Astrocyte (in vitro differentiated cells and primary cell): ENCODE measurements around the gene PIK3R2. TPM values are rescaled to one million over a fixed set of nuclear protein-coding genes. Genes with fewer than 3 reads are reported as not detected.

Experiments
- DNase-seq: peaks from one replicate; pipeline ENCODE4 v3.0.0-alpha.2; 2010; ENCODE audit warnings: low read depth
- FAIRE-seq: peaks from 2 replicates; lab custom pipeline; 2011; peaks lifted over from hg19 to GRCh38; lab: Jason Lieb, UNC
- H2AFZ ChIP-seq: 2 replicates; pipeline ENCODE4 v1.6.0; 2012; ENCODE audit warnings: low read depth, low read length, inconsistent platforms
- H3K27ac ChIP-seq: 2 replicates; pipeline ENCODE4 v1.5.1; 2011; ENCODE audit warnings: low read depth, low read length, inconsistent platforms
- H3K27me3 ChIP-seq: 2 replicates; pipeline ENCODE4 v1.6.0; 2011; ENCODE audit warnings: low read length, inconsistent platforms; ENCODE audit not compliant: insufficient read depth
- H3K36me3 ChIP-seq: 2 replicates; pipeline ENCODE4 v1.5.1; 2011; ENCODE audit warnings: low read length, inconsistent platforms; ENCODE audit not compliant: insufficient read depth
- H3K4me1 ChIP-seq: 2 replicates; pipeline ENCODE4 v1.5.1; 2011; ENCODE audit warnings: low read length, inconsistent platforms; ENCODE audit not compliant: insufficient read depth
- H3K4me2 ChIP-seq: 2 replicates; pipeline ENCODE4 v1.6.0; 2012; ENCODE audit warnings: low read length, inconsistent platforms
- H3K4me3 ChIP-seq: 2 replicates; pipeline ENCODE4 v1.5.1; 2011; ENCODE audit warnings: low read depth, mild to moderate bottlenecking, low read length, inconsistent platforms; ENCODE audit not compliant: insufficient read depth
- H3K79me2 ChIP-seq: 2 replicates; pipeline ENCODE4 v1.6.0; 2012; ENCODE audit warnings: mild to moderate bottlenecking, low read length, inconsistent platforms; ENCODE audit not compliant: insufficient read depth
- H3K9ac ChIP-seq: 2 replicates; pipeline ENCODE4 v1.6.0; 2012; ENCODE audit warnings: mild to moderate bottlenecking, low read length, inconsistent platforms
- H3K9me3 ChIP-seq: 2 replicates; pipeline ENCODE4 v1.5.1; 2012; ENCODE audit warnings: low read depth, mild to moderate bottlenecking, low read length, inconsistent platforms; ENCODE audit not compliant: insufficient read depth
- H4K20me1 ChIP-seq: 2 replicates; pipeline ENCODE4 v1.6.0; 2012; ENCODE audit warnings: low read length, inconsistent platforms; ENCODE audit not compliant: insufficient read depth
- H3K27ac Mint-ChIP-seq: one replicate; pipeline ENCODE4 v1.8.0; 2021; ENCODE audit warnings: mild to moderate bottlenecking, mixed read lengths; ENCODE audit not compliant: unreplicated experiment
- H3K27me3 Mint-ChIP-seq: one replicate; pipeline ENCODE4 v1.8.0; 2021; ENCODE audit warnings: low read depth, mixed read lengths; ENCODE audit not compliant: unreplicated experiment
- H3K36me3 Mint-ChIP-seq: one replicate; pipeline ENCODE4 v1.8.0; 2021; ENCODE audit warnings: low read depth, mixed read lengths; ENCODE audit not compliant: unreplicated experiment
- H3K4me1 Mint-ChIP-seq: one replicate; pipeline ENCODE4 v1.8.0; 2021; ENCODE audit warnings: low read depth, mixed read lengths; ENCODE audit not compliant: unreplicated experiment
- H3K4me3 Mint-ChIP-seq: one replicate; pipeline ENCODE4 v1.8.0; 2021; ENCODE audit warnings: mild to moderate bottlenecking, moderate library complexity, mixed read lengths; ENCODE audit not compliant: unreplicated experiment
- H3K9me3 Mint-ChIP-seq: one replicate; pipeline ENCODE4 v1.8.0; 2021; ENCODE audit warnings: mild to moderate bottlenecking, mixed read lengths; ENCODE audit not compliant: unreplicated experiment
- CTCF ChIP-seq: IDR thresholded peaks from 2 replicates; pipeline ENCODE4 v1.5.1; 2011; ENCODE audit warnings: low read depth, mild to moderate bottlenecking, inconsistent platforms, low read length, moderate library complexity; ENCODE audit not compliant: insufficient read depth
- EZH2 ChIP-seq: IDR thresholded peaks from 2 replicates; pipeline ENCODE4 v1.6.1; 2012; ENCODE audit warnings: mild to moderate bottlenecking, low read length, inconsistent platforms; ENCODE audit not compliant: insufficient read depth
- total RNA-seq: library from RNA; stranded (reverse); gene quantifications from 2 replicates; pipeline ENCODE4 v1.2.1, GENCODE V29; 2021

The PIK3R2 gene
- total RNA-seq, 1 donor from 2014 or later: 58.4 TPM

GRCh38 chr19:18185538-18185937, 32.6 kb downstream of the PIK3R2 start:
- DNase-seq: no peak
- no peak overlapping the region for H3K4me3 Mint-ChIP-seq
- Histone ChIP-seq H3K4me1 (no peaks in the 10 kb centered on the region), H4K20me1 (no peaks in the 10 kb centered on the region), H3K36me3 (no peaks in the 10 kb centered on the region), H3K9ac (no peak overlapping the region), H3K9me3 (no peaks in the 10 kb centered on the region), H3K79me2 (no peaks in the 10 kb centered on the region), H2AFZ (no peak overlapping the region), H3K27ac (no peak overlapping the region), H3K4me2 (no peak overlapping the region), H3K27me3 (no peaks in the 10 kb centered on the region), H3K4me3 (no peak overlapping the region)
- no peaks in the 10 kb centered on the region for H3K4me1 Mint-ChIP-seq
- no peak for FAIRE-seq
- H3K27me3 Mint-ChIP-seq: no peaks in the 10 kb centered on the region
- no peaks in the 10 kb centered on the region for H3K9me3 Mint-ChIP-seq
- no peak overlapping the region for H3K27ac Mint-ChIP-seq
- H3K36me3 Mint-ChIP-seq: no peaks in the 10 kb centered on the region
- TF ChIP-seq EZH2 (no peak), CTCF (no peak)

- Histone ChIP-seq H3K4me1 (peaks cover 9% of the 10 kb centered on the region), H3K27me3 (no peaks in the 10 kb centered on the region), H3K4me2 (no peak overlapping the region), H3K27ac (no peak overlapping the region), H3K4me3 (no peak overlapping the region), H4K20me1 (no peaks in the 10 kb centered on the region), H3K9ac (no peak overlapping the region), H2AFZ (no peak overlapping the region), H3K79me2 (peaks cover 7% of the 10 kb centered on the region), H3K36me3 (no peaks in the 10 kb centered on the region), H3K9me3 (no peaks in the 10 kb centered on the region)
- Mint-ChIP-seq H3K27ac (no peak overlapping the region), H3K9me3 (no peaks in the 10 kb centered on the region), H3K36me3 (no peaks in the 10 kb centered on the region), H3K4me1 (peaks cover 3% of the 10 kb centered on the region), H3K4me3 (no peak overlapping the region), H3K27me3 (no peaks in the 10 kb centered on the region)
- FAIRE-seq (no peak), DNase-seq (no peak)
- no peak for TF ChIP-seq CTCF
- TF ChIP-seq EZH2: no peak
Observed at GRCh38 chr19:18190278-18190677, 37.3 kb downstream of the PIK3R2 start.

GRCh38 chr19:18191640-18192062, 38.7 kb downstream of the PIK3R2 start:
- FAIRE-seq (peak; percentile 20), DNase-seq (no peak)
- Histone ChIP-seq H3K27me3 (no peaks in the 10 kb centered on the region), H3K27ac (peak overlapping the region; percentile 75), H4K20me1 (peaks cover 6% of the 10 kb centered on the region), H3K36me3 (no peaks in the 10 kb centered on the region), H3K4me3 (peak overlapping the region; percentile 71), H3K79me2 (peaks cover 7% of the 10 kb centered on the region), H2AFZ (peak overlapping the region; percentile 54), H3K4me2 (peak overlapping the region; percentile 89), H3K9me3 (no peaks in the 10 kb centered on the region), H3K9ac (peak overlapping the region; percentile 84), H3K4me1 (peaks cover 9% of the 10 kb centered on the region)
- peaks cover 3% of the 10 kb centered on the region for H3K4me1 Mint-ChIP-seq
- H3K36me3 Mint-ChIP-seq: no peaks in the 10 kb centered on the region
- no peaks in the 10 kb centered on the region for H3K9me3 Mint-ChIP-seq
- no peak overlapping the region for H3K4me3 Mint-ChIP-seq
- H3K27me3 Mint-ChIP-seq: no peaks in the 10 kb centered on the region
- H3K27ac Mint-ChIP-seq: no peak overlapping the region
- TF ChIP-seq EZH2 (no peak), CTCF (no peak)
